Activated naive CD8-positive, alpha-beta T cell treated with anti-CD3 and anti-CD28 coated beads, Interleukin-2, amount 50 U/mL, for 24 hours (primary cell): Measurements from ENCODE around the gene ZNF638.

Source experiments
- ATAC-seq: fragments of 150-1000 bp; cut with Tn5 transposase; one replicate; pipeline ENCODE4 v1.10.0; 2021
- DNase-seq: peaks from one replicate; pipeline ENCODE4 v3.0.0; 2021
- H3K27ac Mint-ChIP-seq: one replicate; pipeline ENCODE4 v1.8.0; 2021; ENCODE audit warnings: mild to moderate bottlenecking, mixed read lengths
- H3K27me3 Mint-ChIP-seq: one replicate; pipeline ENCODE4 v1.8.0; 2021; ENCODE audit warnings: mixed read lengths
- H3K36me3 Mint-ChIP-seq: one replicate; pipeline ENCODE4 v1.8.0; 2021; ENCODE audit warnings: low read depth, mixed read lengths
- H3K4me1 Mint-ChIP-seq: one replicate; pipeline ENCODE4 v1.8.0; 2021; ENCODE audit warnings: mixed read lengths
- H3K4me3 Mint-ChIP-seq: one replicate; pipeline ENCODE4 v1.8.0; 2021; ENCODE audit warnings: mild to moderate bottlenecking, moderate library complexity, mixed read lengths
- H3K9me3 Mint-ChIP-seq: one replicate; pipeline ENCODE4 v1.8.0; 2021; ENCODE audit warnings: mixed read lengths

The ZNF638 gene

GRCh38 chr2:71452565-71452964, 121.0 kb downstream of the ZNF638 start:
- ATAC-seq (peak; percentile 78), DNase-seq (peak; percentile 26)
- Mint-ChIP-seq H3K27ac (no peak overlapping the region), H3K4me3 (no peak overlapping the region), H3K4me1 (peaks cover 20% of the 10 kb centered on the region), H3K36me3 (no peaks in the 10 kb centered on the region), H3K27me3 (peaks cover 36% of the 10 kb centered on the region), H3K9me3 (no peaks in the 10 kb centered on the region)

GRCh38 chr2:71453404-71454220, 122.0 kb downstream of the ZNF638 start, which contains the start of gene DYSF:
Gene DYSF (plus strand): TSS chr2:71453561.
- no peak for DNase-seq
- Mint-ChIP-seq H3K27ac (no peak within 1 kb of the TSS), H3K27me3 (peaks cover 38% of the 10 kb centered on the region), H3K9me3 (no peaks in the 10 kb centered on the region), H3K4me3 (peak within 1 kb of the TSS; percentile 39), H3K36me3 (no peaks in the 10 kb centered on the region), H3K4me1 (peaks cover 20% of the 10 kb centered on the region)
- no peak for ATAC-seq

- no peak overlapping the region for H3K27ac Mint-ChIP-seq
- H3K4me1 Mint-ChIP-seq = peaks cover 20% of the 10 kb centered on the region
- ATAC-seq (no peak), DNase-seq (no peak)
- no peaks in the 10 kb centered on the region for H3K36me3 Mint-ChIP-seq
- H3K9me3 Mint-ChIP-seq = no peaks in the 10 kb centered on the region
- H3K4me3 Mint-ChIP-seq = no peak overlapping the region
- H3K27me3 Mint-ChIP-seq = peaks cover 38% of the 10 kb centered on the region
These were observed 122.8 kb downstream of the ZNF638 start for GRCh38 chr2:71454221-71455010.

- Mint-ChIP-seq H3K4me1 (peaks cover 20% of the 10 kb centered on the region), H3K9me3 (no peaks in the 10 kb centered on the region), H3K4me3 (no peak overlapping the region), H3K36me3 (no peaks in the 10 kb centered on the region), H3K27me3 (peaks cover 38% of the 10 kb centered on the region), H3K27ac (no peak overlapping the region)
- no peak for DNase-seq
- no peak for ATAC-seq
These were observed 123.6 kb downstream of the ZNF638 start for GRCh38 chr2:71455011-71455740.

- Mint-ChIP-seq H3K36me3 (no peaks in the 10 kb centered on the region), H3K27ac (no peak overlapping the region), H3K4me1 (peaks cover 20% of the 10 kb centered on the region), H3K9me3 (no peaks in the 10 kb centered on the region), H3K4me3 (no peak overlapping the region), H3K27me3 (peaks cover 38% of the 10 kb centered on the region)
- no peak for DNase-seq
- ATAC-seq = peak; percentile 30
These were observed 124.4 kb downstream of the ZNF638 start for GRCh38 chr2:71455741-71456569.

- H3K4me1 Mint-ChIP-seq = peaks cover 20% of the 10 kb centered on the region
- H3K27me3 Mint-ChIP-seq = peaks cover 34% of the 10 kb centered on the region
- H3K4me3 Mint-ChIP-seq = no peak overlapping the region
- H3K9me3 Mint-ChIP-seq = no peaks in the 10 kb centered on the region
- no peak for ATAC-seq
- DNase-seq = no peak
- H3K27ac Mint-ChIP-seq = no peak overlapping the region
- H3K36me3 Mint-ChIP-seq = no peaks in the 10 kb centered on the region
These were observed 125.0 kb downstream of the ZNF638 start for GRCh38 chr2:71456617-71457016.

GRCh38 chr2:71457123-71457915, 125.7 kb downstream of the ZNF638 start:
- Mint-ChIP-seq H3K9me3 (no peaks in the 10 kb centered on the region), H3K4me3 (no peak overlapping the region), H3K4me1 (peaks cover 19% of the 10 kb centered on the region), H3K36me3 (no peaks in the 10 kb centered on the region), H3K27ac (no peak overlapping the region), H3K27me3 (peaks cover 33% of the 10 kb centered on the region)
- DNase-seq (no peak), ATAC-seq (no peak)

- no peak for DNase-seq
- Mint-ChIP-seq H3K27ac (no peak overlapping the region), H3K4me1 (peaks cover 13% of the 10 kb centered on the region), H3K27me3 (peaks cover 28% of the 10 kb centered on the region), H3K4me3 (no peak overlapping the region), H3K9me3 (no peaks in the 10 kb centered on the region), H3K36me3 (no peaks in the 10 kb centered on the region)
- no peak for ATAC-seq
These were observed 126.3 kb downstream of the ZNF638 start for GRCh38 chr2:71457923-71458322.

GRCh38 chr2:71458413-71459083, 127.0 kb downstream of the ZNF638 start:
- no peak overlapping the region for H3K4me3 Mint-ChIP-seq
- H3K27me3 Mint-ChIP-seq = peaks cover 27% of the 10 kb centered on the region
- no peak overlapping the region for H3K27ac Mint-ChIP-seq
- no peak for DNase-seq
- no peaks in the 10 kb centered on the region for H3K36me3 Mint-ChIP-seq
- no peaks in the 10 kb centered on the region for H3K9me3 Mint-ChIP-seq
- no peak for ATAC-seq
- peaks cover 9% of the 10 kb centered on the region for H3K4me1 Mint-ChIP-seq

GRCh38 chr2:71459084-71459431, 127.5 kb downstream of the ZNF638 start:
- Mint-ChIP-seq H3K9me3 (no peaks in the 10 kb centered on the region), H3K4me3 (no peak overlapping the region), H3K27me3 (peaks cover 24% of the 10 kb centered on the region), H3K4me1 (peaks cover 9% of the 10 kb centered on the region), H3K36me3 (no peaks in the 10 kb centered on the region), H3K27ac (no peak overlapping the region)
- ATAC-seq (no peak), DNase-seq (no peak)

- no peak overlapping the region for H3K27ac Mint-ChIP-seq
- no peaks in the 10 kb centered on the region for H3K36me3 Mint-ChIP-seq
- no peaks in the 10 kb centered on the region for H3K9me3 Mint-ChIP-seq
- H3K4me3 Mint-ChIP-seq = no peak overlapping the region
- peaks cover 15% of the 10 kb centered on the region for H3K27me3 Mint-ChIP-seq
- ATAC-seq = no peak
- no peak for DNase-seq
- H3K4me1 Mint-ChIP-seq = peaks cover 6% of the 10 kb centered on the region
These were observed 128.5 kb downstream of the ZNF638 start for GRCh38 chr2:71460056-71460455.

GRCh38 chr2:71460595-71461303, 129.2 kb downstream of the ZNF638 start:
- ATAC-seq (no peak), DNase-seq (no peak)
- peaks cover 4% of the 10 kb centered on the region for H3K4me1 Mint-ChIP-seq
- no peak overlapping the region for H3K4me3 Mint-ChIP-seq
- no peaks in the 10 kb centered on the region for H3K9me3 Mint-ChIP-seq
- peaks cover 9% of the 10 kb centered on the region for H3K27me3 Mint-ChIP-seq
- H3K27ac Mint-ChIP-seq = no peak overlapping the region
- H3K36me3 Mint-ChIP-seq = no peaks in the 10 kb centered on the region
